Kidney (tissue), 14 donors: ENCODE results near the gene NDUFA12. TPM values are rescaled to one million over a fixed set of nuclear protein-coding genes. Genes with fewer than 3 reads are reported as not detected.

Source experiments
- DNase-seq, 5 donors: peaks; one replicate each; pipeline ENCODE4 v3.0.0-alpha.2; 2013 to 2020
- FAIRE-seq: peaks from 2 replicates; lab custom pipeline; 2012; peaks lifted over from hg19 to GRCh38; lab: Jason Lieb, UNC
- H3K27ac ChIP-seq, 2 donors: one replicate each; pipeline ENCODE4 v1.7.0; 2013; ENCODE audit warnings: low read depth in 2 of 2, low read length in 2 of 2, inconsistent platforms in 1 of 2
- H3K27me3 ChIP-seq: one replicate; pipeline ENCODE4 v1.7.1; 2013; ENCODE audit warnings: low read length, inconsistent platforms; ENCODE audit not compliant: control insufficient read depth, insufficient read depth
- H3K36me3 ChIP-seq, 3 donors: one replicate each; pipeline versions ENCODE4 v1.7.0 to v1.7.1; 2013; ENCODE audit warnings: low read length in 3 of 3, control low read depth in 1 of 3, inconsistent platforms in 1 of 3; ENCODE audit not compliant: insufficient read depth in 3 of 3, control insufficient read depth in 2 of 3
- H3K4me1 ChIP-seq, 3 donors: one replicate each; pipeline versions ENCODE4 v1.7.0 to v1.7.1; 2013; ENCODE audit warnings: low read length in 3 of 3, inconsistent platforms in 1 of 3, low read depth in 1 of 3; ENCODE audit not compliant: control insufficient read depth in 2 of 3, insufficient read depth in 2 of 3
- H3K4me3 ChIP-seq, 3 donors: one replicate each; pipeline versions ENCODE4 v1.7.0 to v1.8.1; 2013; ENCODE audit warnings: low read length in 3 of 3, control low read depth in 1 of 3, inconsistent platforms in 1 of 3
- H3K9ac ChIP-seq, 3 donors: one replicate each; pipeline versions ENCODE4 v1.7.0 to v1.7.1; 2013; ENCODE audit warnings: low read length in 3 of 3, control low read depth in 1 of 3, inconsistent platforms in 1 of 3
- H3K9me3 ChIP-seq, 3 donors: one replicate each; pipeline versions ENCODE4 v1.7.0 to v1.7.1; 2013; ENCODE audit warnings: low read length in 3 of 3, control low read depth in 1 of 3, inconsistent platforms in 1 of 3; ENCODE audit not compliant: control insufficient read depth in 2 of 3, insufficient read depth in 1 of 3
- intact Hi-C: fragments of 100-400 bp; cut with DNase I; formaldehyde crosslinking; loops from one replicate; pipeline ENCODE4 v1.11.1; 2022
- polyA plus RNA-seq: library from polyadenylated mRNA; stranded (reverse); fragments of 350-450 nt; fragmentation: Illumina TruSeq; extraction: RNeasy Lipid Tissue Mini Kit (QIAGEN cat#74804); gene quantifications from one replicate; pipeline ENCODE4 v1.2.3, GENCODE V29; 2014; ENCODE audit warnings: low read depth, low replicate concordance; ENCODE audit not compliant: insufficient read depth
- total RNA-seq: library from RNA; stranded (reverse); fragmentation: NEBNext Ultra II Directional; extraction: Animal tissue kit (Norgen Biotek cat#: 25700); gene quantifications from one replicate; pipeline ENCODE4 v1.2.1, GENCODE V29; 2021
- TF ChIP-seq, protein P1 (sequence below): IDR thresholded peaks from 3 replicates; pipeline ENCODE4 v1.5.1; 2012; ENCODE audit warnings: mild to moderate bottlenecking, moderate library complexity, borderline replicate concordance; ENCODE audit not compliant: insufficient read depth; ENCODE audit errors: extremely low read depth
- donor health status: control.
- donor health status: control.
- donor health status: control.
- donor health status: control.
- donor health status: control.
- donor health status: DM: yes; HTN: yes; CAD: no.
- donor health status: Normal renal cell carcinoma (clear cell type).

The NDUFA12 gene
- total and polyA plus RNA-seq, 2 donors from 2014 or later, result 79.0 to 246 TPM

GRCh38 chr12:94952325-94952724, 51.2 kb downstream of the NDUFA12 start:
- Histone ChIP-seq H3K9ac (no peak overlapping the region), H3K9me3 (no peaks in the 10 kb centered on the region), H3K27me3 (no peaks in the 10 kb centered on the region), H3K27ac (no peak overlapping the region), H3K4me3 (no peak overlapping the region), H3K36me3 (no peaks in the 10 kb centered on the region), H3K4me1 (no peaks in the 10 kb centered on the region)
- intact Hi-C loops, result no loop called here
- TF ChIP-seq, protein P1, sequence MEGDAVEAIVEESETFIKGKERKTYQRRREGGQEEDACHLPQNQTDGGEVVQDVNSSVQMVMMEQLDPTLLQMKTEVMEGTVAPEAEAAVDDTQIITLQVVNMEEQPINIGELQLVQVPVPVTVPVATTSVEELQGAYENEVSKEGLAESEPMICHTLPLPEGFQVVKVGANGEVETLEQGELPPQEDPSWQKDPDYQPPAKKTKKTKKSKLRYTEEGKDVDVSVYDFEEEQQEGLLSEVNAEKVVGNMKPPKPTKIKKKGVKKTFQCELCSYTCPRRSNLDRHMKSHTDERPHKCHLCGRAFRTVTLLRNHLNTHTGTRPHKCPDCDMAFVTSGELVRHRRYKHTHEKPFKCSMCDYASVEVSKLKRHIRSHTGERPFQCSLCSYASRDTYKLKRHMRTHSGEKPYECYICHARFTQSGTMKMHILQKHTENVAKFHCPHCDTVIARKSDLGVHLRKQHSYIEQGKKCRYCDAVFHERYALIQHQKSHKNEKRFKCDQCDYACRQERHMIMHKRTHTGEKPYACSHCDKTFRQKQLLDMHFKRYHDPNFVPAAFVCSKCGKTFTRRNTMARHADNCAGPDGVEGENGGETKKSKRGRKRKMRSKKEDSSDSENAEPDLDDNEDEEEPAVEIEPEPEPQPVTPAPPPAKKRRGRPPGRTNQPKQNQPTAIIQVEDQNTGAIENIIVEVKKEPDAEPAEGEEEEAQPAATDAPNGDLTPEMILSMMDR, result no peak
- DNase-seq, result no peak
- no peak for FAIRE-seq

DNA sequence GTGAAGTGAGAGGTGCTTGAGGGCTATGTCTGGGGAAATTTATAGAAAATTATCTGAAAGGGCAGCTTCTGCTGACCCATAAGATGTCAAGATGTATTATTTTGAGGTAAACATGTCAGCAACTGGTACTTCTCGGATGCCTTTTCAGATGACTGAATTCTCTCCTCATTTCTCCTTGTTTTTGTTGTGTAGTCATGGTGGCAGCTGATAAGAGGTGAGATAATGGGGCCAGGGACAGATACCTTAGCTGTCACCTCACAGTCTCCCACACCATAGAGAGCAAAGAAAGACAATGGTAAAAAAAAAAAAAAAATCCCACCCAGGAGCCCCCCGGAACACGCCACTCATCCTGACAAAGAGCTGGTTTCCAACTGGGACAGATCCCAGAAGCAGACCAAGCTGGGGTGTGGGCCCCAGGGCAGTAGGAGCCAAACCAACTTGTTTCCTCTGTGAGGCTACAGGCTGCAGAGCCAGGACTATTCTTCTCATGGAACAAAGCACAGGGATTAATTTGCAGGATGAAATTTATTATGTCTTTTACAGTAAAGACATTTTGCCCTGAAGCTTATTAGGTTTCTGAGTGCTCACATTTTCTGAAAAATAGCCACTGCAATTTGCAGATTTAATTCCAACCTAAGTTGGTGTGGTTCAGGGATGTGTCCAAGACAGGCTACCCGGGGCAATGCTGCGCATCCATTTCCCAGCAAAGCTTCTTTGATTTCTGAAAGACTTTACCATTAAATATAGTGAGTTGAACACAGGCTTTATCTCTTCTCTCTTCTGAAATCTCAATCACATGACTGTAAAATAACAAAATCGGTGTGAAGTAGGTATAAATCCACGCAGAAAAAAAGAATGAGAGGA, 52.2 kb downstream of the NDUFA12 start:
- intact Hi-C loops, result no loop called here
- FAIRE-seq (no peak), DNase-seq (no peak)
- Histone ChIP-seq H3K9me3 (no peaks in the 10 kb centered on the region), H3K9ac (no peak overlapping the region), H3K27ac (no peak overlapping the region), H3K4me3 (no peak overlapping the region), H3K4me1 (no peaks in the 10 kb centered on the region), H3K27me3 (no peaks in the 10 kb centered on the region), H3K36me3 (no peaks in the 10 kb centered on the region)
- TF ChIP-seq, protein P1, result no peak

GRCh38 chr12:94948232-94948810, 55.2 kb downstream of the NDUFA12 start:
- no peak for DNase-seq
- H3K27ac ChIP-seq, result no peak overlapping the region
- TF ChIP-seq, protein P1, result no peak
- H3K9me3 ChIP-seq, result no peaks in the 10 kb centered on the region
- intact Hi-C loops, result no loop called here
- H3K27me3 ChIP-seq, result no peaks in the 10 kb centered on the region
- no peaks in the 10 kb centered on the region for H3K36me3 ChIP-seq
- H3K9ac ChIP-seq, result no peak overlapping the region
- FAIRE-seq, result no peak
- H3K4me1 ChIP-seq, result no peaks in the 10 kb centered on the region
- no peak overlapping the region for H3K4me3 ChIP-seq
